NCI-H2171 treated with DMSO at 0.1 percent for 48 hours (cell line): ENCODE results near the gene TRIP4.
"Not testable (repeated sequence)": the region's sequence is repeated elsewhere in the genome, so short reads cannot be mapped to it uniquely, and the experiment has no call there.

Experiments used
- DNase-seq: peaks from one replicate; lab custom pipeline; 2025; lab: John Stamatoyannopoulos, UW

The TRIP4 gene

GRCh38 chr15:64490598-64491259, 103.1 kb downstream of the TRIP4 start:
- no peak for DNase-seq

- DNase-seq: no peak
Observed at GRCh38 chr15:64493641-64494040, 106.0 kb downstream of the TRIP4 start.

DNA sequence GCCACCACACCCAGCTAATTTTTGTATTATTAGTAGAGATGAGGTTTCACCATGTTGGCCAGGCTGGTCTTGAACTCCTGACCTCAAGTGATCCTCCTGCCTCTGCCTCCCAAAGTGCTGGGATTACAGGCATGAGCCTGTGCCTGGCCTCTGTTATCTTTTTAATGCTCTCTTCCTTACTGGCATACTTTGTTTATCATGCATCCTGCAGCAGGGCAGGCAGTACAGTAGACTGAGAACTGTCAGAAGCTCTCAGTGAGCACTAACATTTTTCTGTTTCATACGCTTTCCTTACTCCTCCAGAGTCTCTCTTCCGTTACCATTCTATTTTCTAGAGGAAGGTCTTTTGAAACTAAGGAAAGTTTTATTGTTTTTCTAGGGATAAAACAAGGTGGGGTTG, 108.3 kb downstream of the TRIP4 start:
- not testable (repeated sequence) for DNase-seq

- DNase-seq: peak; percentile 66
Observed at GRCh38 chr15:64500695-64501395, 113.2 kb downstream of the TRIP4 start.

DNA sequence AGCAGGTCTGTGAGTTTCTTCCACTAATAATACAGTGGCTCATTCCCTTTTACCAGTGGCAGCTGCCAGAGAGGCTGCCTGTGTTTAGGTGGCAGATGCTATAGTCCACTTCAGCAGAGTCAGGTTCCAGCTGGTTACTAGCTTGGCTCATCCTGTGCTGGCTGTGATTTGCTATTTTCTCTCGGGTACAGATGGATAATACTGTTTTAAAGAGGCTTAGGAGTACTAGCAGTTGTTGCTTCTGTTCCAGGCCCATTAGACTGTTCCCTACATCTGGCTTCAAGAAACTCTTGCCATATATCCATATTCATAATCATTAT, 113.7 kb downstream of the TRIP4 start:
- peak; percentile 97 for DNase-seq

GRCh38 chr15:64502151-64502550, 114.5 kb downstream of the TRIP4 start:
- DNase-seq: no peak

GRCh38 chr15:64502551-64502950, 114.9 kb downstream of the TRIP4 start:
- no peak for DNase-seq

DNA sequence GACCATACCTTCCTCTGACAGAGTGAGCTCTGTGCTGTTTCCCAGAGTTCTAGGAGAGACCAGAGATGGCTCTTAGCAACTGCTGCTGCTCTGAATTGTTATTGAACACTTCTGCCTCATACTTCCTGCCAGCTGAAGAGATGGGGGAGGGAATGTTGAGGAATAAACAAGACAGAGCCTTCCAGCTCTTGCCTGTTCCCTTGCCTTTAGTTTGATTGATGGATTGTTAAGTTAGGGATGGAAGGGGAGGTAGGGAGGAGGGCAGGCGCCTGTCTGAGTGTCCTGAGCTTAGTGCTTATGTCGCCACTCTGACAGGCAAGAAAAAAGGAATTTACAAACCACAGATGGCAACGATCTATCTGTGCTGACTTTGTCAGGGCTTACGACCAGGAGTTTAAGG, 115.6 kb downstream of the TRIP4 start:
- peak; percentile 11 for DNase-seq

DNA sequence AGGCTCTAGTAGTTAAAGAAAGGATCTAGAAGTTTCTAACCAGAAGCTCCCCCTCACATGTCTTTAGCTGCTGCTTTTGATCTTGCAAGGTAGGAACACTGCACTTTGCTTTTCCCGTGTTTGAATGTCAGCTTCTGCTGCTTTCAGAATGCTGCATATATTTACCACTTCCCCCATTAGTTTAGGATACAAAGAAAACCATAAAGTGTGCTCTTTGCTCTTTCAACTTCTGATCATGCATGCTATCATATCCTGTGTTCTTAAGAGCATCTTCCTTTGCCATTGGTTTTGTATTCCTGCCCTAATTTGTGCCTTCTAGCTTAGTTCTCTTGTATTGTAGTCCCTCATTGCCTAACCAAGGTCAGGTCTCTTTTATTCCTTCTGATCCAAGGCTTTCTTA, 116.0 kb downstream of the TRIP4 start:
- no peak for DNase-seq
